Fibroblast of lung (primary cell): Measurements from ENCODE around the gene HEBP1. TPM values are rescaled to one million over a fixed set of nuclear protein-coding genes. Genes with fewer than 3 reads are reported as not detected.

Source experiments
- DNase-seq, 2 donors: peaks; one replicate each; pipeline versions ENCODE4 v3.0.0 to v3.0.0-alpha.2; 2010; ENCODE audit warnings: low read depth in 2 of 2
- H2AFZ ChIP-seq: 2 replicates; pipeline ENCODE4 v1.5.1; 2012; ENCODE audit warnings: low read length, control low read depth, inconsistent platforms
- H3K27ac ChIP-seq: 2 replicates; pipeline ENCODE4 v1.5.1; 2011; ENCODE audit warnings: low read length, control low read depth; ENCODE audit not compliant: insufficient read depth
- H3K27me3 ChIP-seq: 2 replicates; pipeline ENCODE4 v1.5.1; 2011; ENCODE audit warnings: mild to moderate bottlenecking, low read length; ENCODE audit not compliant: control insufficient read depth, insufficient read depth
- H3K36me3 ChIP-seq: 2 replicates; pipeline ENCODE4 v1.5.1; 2011; ENCODE audit warnings: low read length; ENCODE audit not compliant: control insufficient read depth, insufficient read depth
- H3K4me1 ChIP-seq: 2 replicates; pipeline ENCODE4 v1.5.1; 2011; ENCODE audit warnings: low read length; ENCODE audit not compliant: control insufficient read depth, insufficient read depth; ENCODE audit errors: extremely low read depth
- H3K4me2 ChIP-seq: 2 replicates; pipeline ENCODE4 v1.5.1; 2011; ENCODE audit warnings: low read length, control low read depth; ENCODE audit not compliant: insufficient read depth; ENCODE audit errors: extremely low read depth
- H3K4me3 ChIP-seq, 4 experiments: fragments of 200-600 bp in 1 of 4; sonication (generic) in 1 of 4; replicated peaks in 1 of 4; 2 replicates each; pipeline ENCODE4 v1.5.1; 2011 to 2016; ENCODE audit warnings: low read length in 4 of 4, low read depth in 3 of 4, mild to moderate bottlenecking in 3 of 4, control low read depth in 2 of 4, inconsistent platforms in 1 of 4, mixed read lengths in 1 of 4; ENCODE audit not compliant: insufficient read depth in 1 of 4; ENCODE audit errors: control extremely low read depth in 1 of 4
- H3K79me2 ChIP-seq: 2 replicates; pipeline ENCODE4 v1.5.1; 2012; ENCODE audit warnings: mild to moderate bottlenecking, low read length, inconsistent platforms; ENCODE audit not compliant: control insufficient read depth, insufficient read depth
- H3K9ac ChIP-seq: 2 replicates; pipeline ENCODE4 v1.5.1; 2011; ENCODE audit warnings: mild to moderate bottlenecking, low read length, control low read depth; ENCODE audit not compliant: insufficient read depth
- H3K9me3 ChIP-seq: 2 replicates; pipeline ENCODE4 v1.5.1; 2012; ENCODE audit warnings: low read depth, low read length; ENCODE audit not compliant: control insufficient read depth, insufficient read depth
- H4K20me1 ChIP-seq: 2 replicates; pipeline ENCODE4 v1.5.1; 2011; ENCODE audit warnings: low read length; ENCODE audit not compliant: control insufficient read depth, insufficient read depth; ENCODE audit errors: extremely low read depth
- EZH2 ChIP-seq: IDR thresholded peaks from 2 replicates; pipeline ENCODE4 v1.5.1; 2012; ENCODE audit warnings: low read length, control low read depth, mild to moderate bottlenecking; ENCODE audit errors: missing control alignments
- polyA plus RNA-seq, 2 donors: library from polyadenylated mRNA; depleted of rRNA in 1 of 2; stranded (reverse) in 1 of 2; unstranded in 1 of 2; fragments of >200 nt; gene quantifications; 2 replicates each; pipeline ENCODE4 v1.2.1, GENCODE V29; 2011 to 2012; ENCODE audit warnings: missing spikeins in 1 of 2
- total RNA-seq: library from RNA; depleted of rRNA; stranded (reverse); fragments of >200 nt; gene quantifications from 2 replicates; pipeline ENCODE4 v1.2.1, GENCODE V29; 2014
- TF ChIP-seq, protein P1 (sequence below), 2 donors: IDR thresholded peaks in 1 of 2; conservative IDR thresholded peaks in 1 of 2; 1 replicate in 1 of 2; 2 replicates in 1 of 2; pipeline ENCODE4 v1.5.1; 2011 to 2012; ENCODE audit warnings: low read length in 2 of 2, control low read depth in 1 of 2, inconsistent platforms in 1 of 2, low read depth in 1 of 2, mild to moderate bottlenecking in 1 of 2

Gene HEBP1
- total and polyA plus RNA-seq, 2 donors (not counting 1 experiment from before 2014, with no cell fraction given), result 33.7 to 78.2 TPM

DNA sequence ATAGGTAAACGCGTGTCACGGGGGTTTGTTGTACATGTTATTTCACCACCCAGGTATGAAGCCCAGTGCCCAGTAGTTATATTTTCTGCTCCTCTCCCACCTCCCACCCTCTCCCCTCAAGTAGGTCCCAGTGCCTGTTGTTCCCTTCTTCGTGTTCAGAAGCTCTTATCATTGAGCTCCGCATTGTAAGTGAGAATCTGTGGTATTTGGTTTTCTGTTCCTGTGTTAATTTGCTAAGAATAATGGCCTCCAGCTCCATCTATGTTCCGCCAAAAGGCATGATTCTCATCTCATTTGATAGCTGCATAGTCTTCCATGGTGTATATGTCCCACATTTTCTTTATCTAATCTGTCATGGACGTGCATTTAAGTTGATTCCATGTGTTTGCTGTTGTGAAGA is 41.2 kb downstream of the HEBP1 start:
- H3K4me2 ChIP-seq, result no peak overlapping the region

DNA sequence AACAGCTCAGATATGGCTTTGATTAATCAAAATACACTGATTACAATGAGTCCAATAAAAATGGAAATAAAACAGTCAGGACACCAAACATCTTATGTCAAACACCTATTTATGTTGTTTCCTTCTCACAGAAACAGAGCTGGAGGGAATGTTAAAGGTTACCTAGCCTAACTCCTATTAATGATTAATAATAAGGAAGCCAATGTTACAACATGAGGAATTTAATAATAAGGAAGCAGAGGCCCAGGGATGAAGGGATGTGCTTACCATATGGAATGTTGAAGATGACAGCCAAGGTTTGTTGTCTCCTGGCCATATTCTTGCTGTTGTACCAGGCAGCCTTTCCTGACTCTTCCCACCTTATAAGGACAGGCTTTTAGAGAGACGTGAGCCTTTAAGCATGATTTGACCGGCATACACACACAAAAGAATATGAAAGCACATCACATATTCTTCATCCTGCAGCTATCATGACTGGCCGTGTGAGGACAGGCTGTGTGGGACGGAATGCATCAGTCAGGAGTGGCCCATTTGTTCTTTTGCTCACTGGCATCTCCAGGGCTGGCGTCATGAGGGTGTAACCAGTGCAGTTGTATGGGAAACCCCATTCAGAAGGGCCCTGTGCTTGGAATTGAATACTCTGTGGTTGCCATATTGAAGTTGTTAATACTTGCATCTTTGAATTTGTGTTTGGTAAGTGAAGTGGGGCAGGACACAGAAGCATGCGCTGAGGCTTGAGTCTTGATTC is 45.0 kb downstream of the HEBP1 start:
- Histone ChIP-seq H3K9me3 (no peaks in the 10 kb centered on the region), H3K79me2 (no peaks in the 10 kb centered on the region), H3K4me1 (no peaks in the 10 kb centered on the region), H3K27me3 (no peaks in the 10 kb centered on the region), H3K4me3 (no peak overlapping the region), H3K9ac (no peak overlapping the region), H3K36me3 (no peaks in the 10 kb centered on the region), H2AFZ (no peak overlapping the region), H4K20me1 (no peaks in the 10 kb centered on the region), H3K4me2 (no peak overlapping the region), H3K27ac (no peak overlapping the region)
- TF ChIP-seq, protein P1, sequence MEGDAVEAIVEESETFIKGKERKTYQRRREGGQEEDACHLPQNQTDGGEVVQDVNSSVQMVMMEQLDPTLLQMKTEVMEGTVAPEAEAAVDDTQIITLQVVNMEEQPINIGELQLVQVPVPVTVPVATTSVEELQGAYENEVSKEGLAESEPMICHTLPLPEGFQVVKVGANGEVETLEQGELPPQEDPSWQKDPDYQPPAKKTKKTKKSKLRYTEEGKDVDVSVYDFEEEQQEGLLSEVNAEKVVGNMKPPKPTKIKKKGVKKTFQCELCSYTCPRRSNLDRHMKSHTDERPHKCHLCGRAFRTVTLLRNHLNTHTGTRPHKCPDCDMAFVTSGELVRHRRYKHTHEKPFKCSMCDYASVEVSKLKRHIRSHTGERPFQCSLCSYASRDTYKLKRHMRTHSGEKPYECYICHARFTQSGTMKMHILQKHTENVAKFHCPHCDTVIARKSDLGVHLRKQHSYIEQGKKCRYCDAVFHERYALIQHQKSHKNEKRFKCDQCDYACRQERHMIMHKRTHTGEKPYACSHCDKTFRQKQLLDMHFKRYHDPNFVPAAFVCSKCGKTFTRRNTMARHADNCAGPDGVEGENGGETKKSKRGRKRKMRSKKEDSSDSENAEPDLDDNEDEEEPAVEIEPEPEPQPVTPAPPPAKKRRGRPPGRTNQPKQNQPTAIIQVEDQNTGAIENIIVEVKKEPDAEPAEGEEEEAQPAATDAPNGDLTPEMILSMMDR (conservative IDR thresholded peaks at IDR 0.05 in 1 of 2, IDR thresholded peaks at IDR 0.05 in 1 of 2; ENCODE audit: low read depth in 1 of 2, low read length in 2 of 2), result no peak
- TF ChIP-seq EZH2, result no peak
- DNase-seq, result no peak

More for the DNA sequence above, 41.2 kb downstream of the HEBP1 start:
- DNase-seq, result no peak
- Histone ChIP-seq H3K4me1 (no peaks in the 10 kb centered on the region), H3K9me3 (no peaks in the 10 kb centered on the region), H4K20me1 (no peaks in the 10 kb centered on the region), H2AFZ (no peak overlapping the region), H3K79me2 (no peaks in the 10 kb centered on the region), H3K27me3 (no peaks in the 10 kb centered on the region), H3K4me3 (no peak overlapping the region), H3K36me3 (no peaks in the 10 kb centered on the region), H3K9ac (no peak overlapping the region), H3K27ac (no peak overlapping the region)
- TF ChIP-seq, protein P1 (conservative IDR thresholded peaks at IDR 0.05 in 1 of 2, IDR thresholded peaks at IDR 0.05 in 1 of 2; ENCODE audit: low read depth in 1 of 2, low read length in 2 of 2), result no peak
- no peak for TF ChIP-seq EZH2

DNA sequence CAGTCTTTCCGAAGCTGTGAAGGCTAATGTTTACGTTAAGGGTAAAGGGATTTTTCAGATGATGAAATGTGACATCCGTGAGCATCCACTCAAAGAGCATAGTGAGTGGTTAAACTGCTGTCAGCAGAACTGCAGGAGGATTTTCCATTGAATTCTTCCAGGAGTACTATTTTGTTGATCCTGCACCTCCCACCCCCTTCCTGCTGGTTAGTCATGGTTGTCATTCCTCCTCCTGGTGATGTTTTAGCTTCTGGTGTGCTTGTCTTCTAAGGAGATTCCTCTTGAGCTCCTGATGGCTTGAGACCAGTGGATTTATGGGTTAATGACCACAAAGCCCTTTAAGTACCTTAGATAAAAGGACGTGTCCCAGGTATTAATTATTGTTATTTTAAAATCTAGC is 45.7 kb downstream of the HEBP1 start:
- no peaks in the 10 kb centered on the region for H4K20me1 ChIP-seq
- H3K4me1 ChIP-seq, result no peaks in the 10 kb centered on the region
- H3K27ac ChIP-seq, result no peak overlapping the region
- H2AFZ ChIP-seq, result no peak overlapping the region
- no peaks in the 10 kb centered on the region for H3K79me2 ChIP-seq
- no peaks in the 10 kb centered on the region for H3K36me3 ChIP-seq
- DNase-seq, result peak in 1 of 2 donors; percentile 52
- H3K27me3 ChIP-seq, result no peaks in the 10 kb centered on the region
- no peak for TF ChIP-seq EZH2
- TF ChIP-seq, protein P1 (conservative IDR thresholded peaks at IDR 0.05 in 1 of 2, IDR thresholded peaks at IDR 0.05 in 1 of 2; ENCODE audit: low read depth in 1 of 2, low read length in 2 of 2), result no peak
- no peak overlapping the region for H3K4me2 ChIP-seq
- no peak overlapping the region for H3K4me3 ChIP-seq
- no peaks in the 10 kb centered on the region for H3K9me3 ChIP-seq
- H3K9ac ChIP-seq, result no peak overlapping the region
